Activated CD4-positive, alpha-beta T cell treated with anti-CD3 and anti-CD28 coated beads, Interleukin-2, amount 50 U/mL, for 4 hours (primary cell): ENCODE data around the gene ATXN1.

Source experiments
- DNase-seq, 2 experiments: peaks; one replicate each; pipeline ENCODE4 v3.0.0-alpha.2; 2020

Gene ATXN1

GRCh38 chr6:16345449-16346330 is 415.6 kb downstream of the ATXN1 start:
- DNase-seq: no peak

- no peak for DNase-seq
These were observed 416.5 kb downstream of the ATXN1 start for GRCh38 chr6:16344756-16345155.

- no peak for DNase-seq
These were observed 417.7 kb downstream of the ATXN1 start for GRCh38 chr6:16343593-16343992.

- no peak for DNase-seq
These were observed 422.0 kb downstream of the ATXN1 start for GRCh38 chr6:16339265-16339587.

GRCh38 chr6:16338577-16339264 is 422.5 kb downstream of the ATXN1 start:
- DNase-seq: no peak

GRCh38 chr6:16337295-16337975 is 423.8 kb downstream of the ATXN1 start:
- DNase-seq: no peak

GRCh38 chr6:16336911-16337294 is 424.4 kb downstream of the ATXN1 start:
- no peak for DNase-seq

GRCh38 chr6:16336056-16336818 is 425.0 kb downstream of the ATXN1 start:
- no peak for DNase-seq

GRCh38 chr6:16335176-16335575 is 426.1 kb downstream of the ATXN1 start:
- no peak for DNase-seq

GRCh38 chr6:16334671-16335070 is 426.6 kb downstream of the ATXN1 start:
- DNase-seq: no peak

GRCh38 chr6:16333580-16333979 is 427.7 kb downstream of the ATXN1 start:
- DNase-seq: no peak

GRCh38 chr6:16332175-16332542 is 429.1 kb downstream of the ATXN1 start:
- peak; percentile 80 to 81 for DNase-seq

GRCh38 chr6:16331384-16332174 is 429.7 kb downstream of the ATXN1 start:
- DNase-seq: peak; percentile 51 to 55

- no peak for DNase-seq
These were observed 432.0 kb downstream of the ATXN1 start for GRCh38 chr6:16329233-16329632.

- no peak for DNase-seq
These were observed 433.4 kb downstream of the ATXN1 start for GRCh38 chr6:16327777-16328325.

- DNase-seq: no peak
These were observed 434.1 kb downstream of the ATXN1 start for GRCh38 chr6:16326971-16327776.

GRCh38 chr6:16326531-16326930 is 434.7 kb downstream of the ATXN1 start:
- DNase-seq: no peak

GRCh38 chr6:16324606-16325225 is 436.5 kb downstream of the ATXN1 start:
- DNase-seq: no peak

GRCh38 chr6:16324184-16324583 is 437.1 kb downstream of the ATXN1 start:
- DNase-seq: no peak

- DNase-seq: peak; percentile 69 to 72
These were observed 438.5 kb downstream of the ATXN1 start for GRCh38 chr6:16322666-16323312.
